ENCODE results near the gene GNB3.

The GNB3 gene

DNA sequence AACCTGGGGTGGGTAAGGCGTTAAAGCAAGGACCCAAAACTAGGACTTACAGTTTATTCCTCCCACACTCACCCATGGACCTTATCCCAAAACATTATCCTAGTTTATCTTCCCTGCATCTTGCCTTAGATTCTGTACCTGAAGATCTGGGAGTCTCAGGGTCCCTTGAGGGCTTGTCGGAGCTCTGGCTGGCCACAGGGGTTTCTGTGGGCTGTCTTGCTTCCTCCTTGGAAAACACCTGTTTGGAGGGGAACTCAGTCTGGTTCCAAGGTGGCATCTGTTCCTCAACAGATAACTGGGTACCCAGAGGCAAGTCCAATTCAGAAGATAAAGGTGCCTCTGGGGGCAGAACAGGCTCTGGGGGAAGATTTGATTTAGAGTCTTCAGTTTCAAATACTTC, 8.7 kb downstream of the GNB3 start:
- no peak overlapping the region for H3K4me3 ChIP-seq (ENCODE audit: low read depth, low read length)
- no peak for DNase-seq (ENCODE audit: low read depth)
- in situ Hi-C loops (cut with HindIII; ENCODE audit: low sequenced_read_pairs): no loop called here
- TF ChIP-seq, protein P1, sequence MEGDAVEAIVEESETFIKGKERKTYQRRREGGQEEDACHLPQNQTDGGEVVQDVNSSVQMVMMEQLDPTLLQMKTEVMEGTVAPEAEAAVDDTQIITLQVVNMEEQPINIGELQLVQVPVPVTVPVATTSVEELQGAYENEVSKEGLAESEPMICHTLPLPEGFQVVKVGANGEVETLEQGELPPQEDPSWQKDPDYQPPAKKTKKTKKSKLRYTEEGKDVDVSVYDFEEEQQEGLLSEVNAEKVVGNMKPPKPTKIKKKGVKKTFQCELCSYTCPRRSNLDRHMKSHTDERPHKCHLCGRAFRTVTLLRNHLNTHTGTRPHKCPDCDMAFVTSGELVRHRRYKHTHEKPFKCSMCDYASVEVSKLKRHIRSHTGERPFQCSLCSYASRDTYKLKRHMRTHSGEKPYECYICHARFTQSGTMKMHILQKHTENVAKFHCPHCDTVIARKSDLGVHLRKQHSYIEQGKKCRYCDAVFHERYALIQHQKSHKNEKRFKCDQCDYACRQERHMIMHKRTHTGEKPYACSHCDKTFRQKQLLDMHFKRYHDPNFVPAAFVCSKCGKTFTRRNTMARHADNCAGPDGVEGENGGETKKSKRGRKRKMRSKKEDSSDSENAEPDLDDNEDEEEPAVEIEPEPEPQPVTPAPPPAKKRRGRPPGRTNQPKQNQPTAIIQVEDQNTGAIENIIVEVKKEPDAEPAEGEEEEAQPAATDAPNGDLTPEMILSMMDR (IDR thresholded peaks at IDR 0.05; ENCODE audit: low read depth, low read length, missing control alignments): no peak

DNA sequence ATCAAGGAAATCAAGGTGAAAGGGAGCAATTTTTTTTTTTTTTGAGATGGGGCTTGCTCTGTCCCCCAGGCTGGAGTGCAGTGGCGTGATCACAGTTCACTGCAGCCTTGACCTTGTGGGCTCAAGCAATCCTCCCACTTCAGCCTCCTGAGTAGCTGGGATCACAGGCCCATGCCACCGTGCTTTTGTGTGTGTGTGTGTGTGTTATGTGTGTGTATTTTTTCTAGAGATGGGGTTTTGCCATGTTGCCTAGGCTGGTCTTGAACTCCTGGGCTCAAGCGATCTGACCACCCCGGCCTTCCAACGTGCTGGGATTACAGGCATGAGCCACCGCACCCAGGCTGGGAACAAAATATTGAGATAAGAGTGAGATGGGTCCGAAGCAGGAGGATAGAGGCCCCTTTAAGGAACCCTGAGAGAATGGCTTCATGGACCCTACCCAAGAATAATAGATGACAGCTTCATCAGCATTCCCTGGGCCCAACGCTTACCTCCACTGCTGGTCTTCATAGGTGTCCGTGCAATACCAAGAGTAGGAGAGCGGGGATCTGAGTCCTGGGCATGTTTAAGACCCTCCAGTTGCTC, 9.3 kb downstream of the GNB3 start:
- H3K4me3 ChIP-seq (ENCODE audit: low read depth, low read length): peak overlapping the region; percentile 79
- DNase-seq (ENCODE audit: low read depth): no peak
- TF ChIP-seq, protein P1 (IDR thresholded peaks at IDR 0.05; ENCODE audit: low read depth, low read length, missing control alignments): no peak
- in situ Hi-C loops (cut with HindIII; ENCODE audit: low sequenced_read_pairs): no loop called here

DNA sequence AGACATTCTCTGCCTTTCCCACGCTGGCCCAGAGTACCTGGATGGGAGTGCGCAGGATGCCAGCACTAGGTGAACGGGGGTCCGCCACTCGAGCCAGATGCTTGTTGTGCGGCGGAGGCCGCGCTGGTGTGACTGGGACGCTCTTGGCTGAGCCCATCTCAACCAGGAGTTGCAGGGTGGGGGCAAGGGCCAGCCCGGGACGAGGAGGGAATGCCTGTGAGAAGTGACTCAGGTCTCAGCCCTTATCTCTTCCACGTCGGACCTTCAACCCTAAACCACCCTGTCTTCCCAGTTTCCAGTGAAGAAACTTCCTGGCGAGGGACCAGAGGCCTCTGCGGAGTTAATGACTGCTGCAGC, 10.0 kb downstream of the GNB3 start:
- in situ Hi-C loops (cut with HindIII; ENCODE audit: low sequenced_read_pairs): no loop called here
- peak overlapping the region; percentile 79 for H3K4me3 ChIP-seq (ENCODE audit: low read depth, low read length)

DNA sequence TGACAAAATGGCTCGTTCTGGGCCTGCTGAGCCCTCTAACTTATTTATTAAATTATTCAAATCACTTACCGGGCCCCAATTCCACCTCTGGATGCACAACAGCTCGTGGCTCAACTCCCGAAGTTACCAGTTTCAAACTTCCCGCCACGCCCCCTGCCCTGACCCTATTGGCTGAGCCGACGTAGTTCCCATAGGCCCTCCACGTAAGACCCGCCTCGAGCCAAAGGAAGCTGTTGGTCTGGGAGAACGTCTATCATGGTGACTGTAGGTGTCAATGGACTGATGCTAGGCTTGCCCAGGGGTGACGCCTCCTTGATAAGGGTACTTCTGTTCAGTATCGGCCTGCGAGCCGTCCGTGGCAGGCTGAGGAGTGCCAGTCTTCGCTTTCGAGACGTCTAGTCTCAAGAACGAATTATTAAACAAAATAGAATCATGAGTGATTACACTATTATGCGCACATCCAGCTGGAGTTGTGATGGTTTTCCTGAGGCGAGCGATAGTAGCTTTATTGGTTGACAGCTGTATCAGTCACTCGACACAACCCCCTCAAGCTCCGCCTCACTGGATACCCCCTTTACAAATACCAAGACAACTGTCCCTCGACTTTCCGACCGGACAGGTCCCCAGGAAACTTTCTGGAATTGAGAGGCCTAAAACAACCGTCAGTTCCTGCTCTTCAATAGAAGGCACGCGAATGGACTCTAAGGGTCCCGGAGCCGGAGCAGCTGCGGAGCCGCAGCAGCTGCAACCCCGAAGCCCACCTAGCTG, 10.6 kb downstream of the GNB3 start, which contains the start of gene CDCA3:
TSS of gene CDCA3 (minus strand) at position 134 of the 768 bp plus-strand sequence. CDS start 334 bp downstream, outside the sequence.
- TF ChIP-seq, protein P1 (IDR thresholded peaks at IDR 0.05; ENCODE audit: low read depth, low read length, missing control alignments): no peak

More for the DNA sequence above, 10.0 kb downstream of the GNB3 start:
- no peak for DNase-seq (ENCODE audit: low read depth)
- TF ChIP-seq, protein P1 (IDR thresholded peaks at IDR 0.05; ENCODE audit: low read depth, low read length, missing control alignments): no peak

DNA sequence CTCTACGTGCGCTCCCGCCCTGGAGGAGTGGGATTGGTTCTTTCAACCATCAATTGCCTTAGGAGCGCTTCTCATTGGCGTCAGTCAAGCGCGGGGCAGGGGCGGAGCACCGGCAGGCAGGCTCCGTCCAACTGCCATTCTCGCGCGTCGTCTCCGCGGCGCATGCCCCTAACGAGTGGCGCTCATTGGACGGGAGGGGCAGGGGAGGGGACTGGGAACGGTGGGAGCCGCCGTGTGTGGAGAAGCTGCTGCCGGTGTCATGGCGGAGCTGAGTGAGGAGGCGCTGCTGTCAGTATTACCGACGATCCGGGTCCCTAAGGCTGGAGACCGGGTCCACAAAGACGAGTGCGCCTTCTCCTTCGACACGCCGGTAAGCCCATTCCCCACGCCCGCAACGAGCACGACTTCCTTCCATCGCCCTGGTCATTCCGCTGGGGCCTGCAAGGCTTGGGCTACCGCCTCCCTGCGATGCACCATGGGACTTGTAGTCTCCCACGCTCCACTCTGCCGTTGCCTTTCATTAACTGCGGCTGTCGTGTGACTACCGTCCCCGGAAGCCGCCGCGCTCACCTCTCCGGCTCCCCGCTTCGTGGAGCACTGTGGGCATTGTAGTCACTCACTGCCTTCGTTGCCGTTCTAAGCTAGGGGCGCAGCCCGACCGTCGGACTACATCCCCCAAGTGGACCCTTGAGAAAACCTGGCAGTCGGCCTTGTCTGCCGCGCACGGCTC, 11.4 kb downstream of the GNB3 start, which contains the start of gene USP5:
TSS of gene USP5 (plus strand) at position 230 of the 730 bp plus-strand sequence. CDS start at position 260, 30 bp downstream.
- in situ Hi-C loops (cut with HindIII; ENCODE audit: low sequenced_read_pairs): no loop called here
- TF ChIP-seq, protein P1 (IDR thresholded peaks at IDR 0.05; ENCODE audit: low read depth, low read length, missing control alignments): no peak
- peak; percentile 100 for DNase-seq (ENCODE audit: low read depth)
- H3K4me3 ChIP-seq (ENCODE audit: low read depth, low read length): peak within 1 kb of the TSS; percentile 79

More for the DNA sequence above, 10.6 kb downstream of the GNB3 start, which contains the start of gene CDCA3:
- in situ Hi-C loops (cut with HindIII; ENCODE audit: low sequenced_read_pairs): no loop called here
- DNase-seq (ENCODE audit: low read depth): peak; percentile 96
- H3K4me3 ChIP-seq (ENCODE audit: low read depth, low read length): peak within 1 kb of the TSS; percentile 79

DNA sequence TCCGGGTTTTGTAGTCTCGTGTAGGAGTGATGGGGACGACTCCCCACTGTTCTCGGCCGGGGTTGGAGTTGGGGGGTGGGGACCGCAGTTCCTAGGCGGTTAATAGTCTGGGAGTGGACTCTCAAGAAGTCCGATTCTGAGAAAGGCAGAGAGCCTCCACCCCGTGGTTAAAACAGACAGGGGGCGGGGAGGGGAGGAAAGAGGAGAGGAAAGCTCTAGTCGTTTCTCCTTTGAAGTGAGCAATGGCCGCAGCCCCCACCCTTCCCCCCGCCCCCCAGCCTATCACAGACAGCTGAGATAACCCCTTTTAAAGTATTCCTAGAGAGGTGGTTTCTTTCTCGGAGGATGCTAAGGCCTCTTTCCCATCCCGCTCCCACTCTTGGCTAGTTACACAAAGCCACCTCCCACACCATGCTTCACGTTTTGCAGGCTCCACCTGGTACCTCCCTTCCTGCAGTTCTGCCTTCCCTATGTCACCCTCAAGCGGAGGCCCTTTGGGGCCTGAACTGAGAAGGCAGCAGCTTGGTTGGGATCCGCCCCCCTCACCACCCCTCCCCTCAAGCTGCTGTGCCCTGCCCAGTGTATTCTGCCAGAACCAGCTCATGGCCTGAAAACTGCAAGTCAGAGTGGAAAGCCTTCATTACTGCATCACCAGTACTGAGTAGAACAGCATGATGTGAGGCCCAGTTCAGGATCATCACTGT, 12.1 kb downstream of the GNB3 start:
- in situ Hi-C loops (cut with HindIII; ENCODE audit: low sequenced_read_pairs): no loop called here
- TF ChIP-seq, protein P1 (IDR thresholded peaks at IDR 0.05; ENCODE audit: low read depth, low read length, missing control alignments): no peak
- no peak for DNase-seq (ENCODE audit: low read depth)
- peak overlapping the region; percentile 79 for H3K4me3 ChIP-seq (ENCODE audit: low read depth, low read length)
